Heart left ventricle (tissue), 13 donors: ENCODE data around the gene EYS.

Source experiments
- CTCF ChIP-seq, 12 donors: fragments of 200-600 bp; sonication (generic) in 4 of 12; IDR thresholded peaks; one replicate each; pipeline versions ENCODE4 v1.5.0 to v1.8.0; 2018 to 2022; ENCODE audit warnings: antibody characterized with exemption in 12 of 12, mild to moderate bottlenecking in 5 of 12
- POLR2A ChIP-seq, 2 donors: fragments of 450-650 bp; IDR thresholded peaks; one replicate each; pipeline ENCODE4 v1.6.1; 2017; ENCODE audit warnings: antibody characterized with exemption in 2 of 2, mild to moderate bottlenecking in 2 of 2, moderate library complexity in 2 of 2
- donor health status: ischemic (EF 13 %, LVEDD 7.1; RV severe dilation, severe dysfunction).
- donor health status: DM: no; HTN: yes; CAD: no.
- donor health status: DM: no; HTN: no; CAD: no.
- donor health status: ischemic (EF 25% LVEDD 6.9; RV normal size, moderate dysfunction).
- donor health status: ischemic (EF 25% LVEDD 5.7; RV mildly dilated, moderate dysfunction).
- donor health status: ischemic (EF 35%, LVEDD 5.7; RV mildly dilated, moderate dysfunction).
- donor health status: nonischemic (EF 11% LVEDD 7.7; RV severe dilation, severe dysfunction).
- donor health status: DM: yes; HTN: yes; CAD: no.
- donor health status: PGD.
- donor health status: ischemic (EF 29% LVEDD 5.4; RV normal size, mild dysfunction).
- donor health status: nonischemic (EF 23%, LVEDD 6.1; RV moderate dilation, normal function).

GRCh38 chr6:63929111-63929510 is 1777.9 kb downstream of the EYS start:
- TF ChIP-seq CTCF (IDR thresholded peaks at IDR 0.05), result no peak
- TF ChIP-seq POLR2A (IDR thresholded peaks at IDR 0.05), result no peak
